ENCODE results near the gene ALDH2. TPM values are rescaled to one million over a fixed set of nuclear protein-coding genes. Genes with fewer than 3 reads are reported as not detected.
A peak's percentile ranks its signal among the peaks of the same experiment; 100 is the strongest.
"Not testable (repeated sequence)": the region's sequence is repeated elsewhere in the genome, so short reads cannot be mapped to it uniquely, and the experiment has no call there.

Gene ALDH2
- total RNA-seq, result 11.9 and 17.1 TPM in 2 replicates

DNA sequence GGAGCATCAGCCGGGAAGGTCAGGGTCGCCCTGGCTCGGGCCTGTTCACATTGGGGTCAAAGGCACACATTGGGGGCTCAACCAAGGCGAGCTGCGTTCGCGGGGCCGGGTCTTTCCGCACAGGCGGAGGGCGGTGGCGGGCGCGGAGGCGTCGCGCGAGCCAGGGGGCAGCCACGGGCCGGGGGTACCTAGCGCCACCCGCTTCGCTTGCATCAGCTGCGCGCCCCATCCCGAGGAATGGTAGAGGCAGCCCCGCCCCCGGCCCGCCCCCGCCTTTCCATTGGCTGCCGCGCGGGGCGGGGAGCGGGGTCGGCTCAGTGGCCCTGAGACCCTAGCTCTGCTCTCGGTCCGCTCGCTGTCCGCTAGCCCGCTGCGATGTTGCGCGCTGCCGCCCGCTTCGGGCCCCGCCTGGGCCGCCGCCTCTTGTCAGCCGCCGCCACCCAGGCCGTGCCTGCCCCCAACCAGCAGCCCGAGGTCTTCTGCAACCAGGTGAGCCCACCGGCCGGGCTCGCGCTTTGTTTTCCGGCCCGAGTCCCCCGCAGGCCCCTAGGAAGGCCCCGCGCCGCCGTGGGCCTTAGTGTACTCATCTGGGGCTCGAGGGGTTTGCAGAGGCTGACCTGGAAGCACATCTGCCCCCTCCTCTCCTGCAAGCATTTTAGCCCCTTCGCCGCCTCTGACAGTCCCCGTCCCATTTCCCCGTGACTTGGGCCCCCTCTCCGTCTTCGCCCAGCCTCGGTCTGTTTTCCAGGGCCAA, at the start of gene ALDH2:
Gene ALDH2 (plus strand): TSS at position 326 of the 754 bp plus-strand sequence. CDS start 50 bp downstream, at position 376.
- no peak within 1 kb of the TSS for H3K27ac ChIP-seq (ENCODE audit: low read depth, low read length)
- DNase-seq (ENCODE audit: insufficient read length, low spot score, missing footprints), result peak; percentile 95
- no peak for TF ChIP-seq CTCF (IDR thresholded peaks at IDR 0.05; ENCODE audit: extremely low read depth, low read depth, low read length)
- H3K79me2 ChIP-seq (ENCODE audit: insufficient read depth, low read length), result no peaks in the 10 kb centered on the region
- peaks cover 13% of the 10 kb centered on the region for H3K4me1 ChIP-seq (ENCODE audit: insufficient read depth, low read length)
- peaks cover 3% of the 10 kb centered on the region for H3K27me3 ChIP-seq (ENCODE audit: insufficient read depth, low read length)
- no peaks in the 10 kb centered on the region for H3K9me3 ChIP-seq (ENCODE audit: low read depth, low read length)
- peak within 1 kb of the TSS; percentile 78 for H3K4me3 ChIP-seq (ENCODE audit: insufficient read depth, low read length)
- H3K36me3 ChIP-seq (ENCODE audit: insufficient read depth, low read length), result no peaks in the 10 kb centered on the region
- H3K4me2 ChIP-seq (ENCODE audit: insufficient read depth, low read length), result peak within 1 kb of the TSS; percentile 95
- H4K20me1 ChIP-seq (ENCODE audit: insufficient read depth, low read length), result peaks cover 2% of the 10 kb centered on the region
- H2AFZ ChIP-seq (ENCODE audit: low read length), result peak within 1 kb of the TSS; percentile 93

DNA sequence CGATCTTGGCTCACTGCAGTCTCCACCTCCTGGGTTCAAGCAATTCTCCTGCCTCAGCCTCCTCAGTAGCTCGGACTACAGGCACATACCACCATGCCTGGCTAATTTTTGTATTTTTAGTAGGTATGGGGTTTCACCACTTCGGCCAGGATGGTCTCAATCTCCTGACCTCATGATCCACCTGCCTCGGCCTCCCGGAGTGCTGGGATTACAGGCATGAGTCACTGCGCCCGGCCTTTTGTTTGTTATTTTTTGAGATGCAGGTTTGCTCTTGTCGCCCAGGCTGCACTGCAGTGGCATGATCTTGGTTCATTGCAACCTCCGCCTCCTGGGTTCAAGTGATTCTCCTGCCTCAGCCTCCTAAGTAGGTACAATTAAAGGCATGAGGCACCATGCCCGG, 47.4 kb upstream of the ALDH2 start:
- peaks cover 27% of the 10 kb centered on the region for H3K36me3 ChIP-seq (ENCODE audit: insufficient read depth, low read length)
- not testable (repeated sequence) for H3K9me3 ChIP-seq (ENCODE audit: low read depth, low read length); H3K27ac ChIP-seq (ENCODE audit: low read depth, low read length); H3K79me2 ChIP-seq (ENCODE audit: insufficient read depth, low read length); H4K20me1 ChIP-seq (ENCODE audit: insufficient read depth, low read length); H3K4me2 ChIP-seq (ENCODE audit: insufficient read depth, low read length); H3K4me1 ChIP-seq (ENCODE audit: insufficient read depth, low read length); H2AFZ ChIP-seq (ENCODE audit: low read length); H3K4me3 ChIP-seq (ENCODE audit: insufficient read depth, low read length); H3K27me3 ChIP-seq (ENCODE audit: insufficient read depth, low read length); DNase-seq (ENCODE audit: insufficient read length, low spot score, missing footprints)

- Histone ChIP-seq H3K4me1 (ENCODE audit: insufficient read depth, low read length) (no peaks in the 10 kb centered on the region), H4K20me1 (ENCODE audit: insufficient read depth, low read length) (no peaks in the 10 kb centered on the region), H3K4me2 (ENCODE audit: insufficient read depth, low read length) (no peak overlapping the region), H3K9me3 (ENCODE audit: low read depth, low read length) (no peaks in the 10 kb centered on the region), H3K27me3 (ENCODE audit: insufficient read depth, low read length) (no peaks in the 10 kb centered on the region), H3K27ac (ENCODE audit: low read depth, low read length) (no peak overlapping the region), H3K4me3 (ENCODE audit: insufficient read depth, low read length) (no peak overlapping the region), H3K36me3 (ENCODE audit: insufficient read depth, low read length) (peaks cover 26% of the 10 kb centered on the region), H3K79me2 (ENCODE audit: insufficient read depth, low read length) (no peaks in the 10 kb centered on the region), H2AFZ (ENCODE audit: low read length) (no peak overlapping the region)
- no peak for TF ChIP-seq CTCF (IDR thresholded peaks at IDR 0.05; ENCODE audit: extremely low read depth, low read depth, low read length)
- DNase-seq (ENCODE audit: insufficient read length, low spot score, missing footprints), result no peak
Observed at GRCh38 chr12:111720457-111720856, 46.3 kb upstream of the ALDH2 start.

- H3K4me3 ChIP-seq (ENCODE audit: insufficient read depth, low read length); H3K9me3 ChIP-seq (ENCODE audit: low read depth, low read length); H3K27ac ChIP-seq (ENCODE audit: low read depth, low read length); H3K27me3 ChIP-seq (ENCODE audit: insufficient read depth, low read length); H2AFZ ChIP-seq (ENCODE audit: low read length); H4K20me1 ChIP-seq (ENCODE audit: insufficient read depth, low read length); H3K79me2 ChIP-seq (ENCODE audit: insufficient read depth, low read length); H3K4me2 ChIP-seq (ENCODE audit: insufficient read depth, low read length); H3K4me1 ChIP-seq (ENCODE audit: insufficient read depth, low read length); H3K36me3 ChIP-seq (ENCODE audit: insufficient read depth, low read length); DNase-seq (ENCODE audit: insufficient read length, low spot score, missing footprints): not testable (repeated sequence)
Observed at GRCh38 chr12:111723646-111724360, 42.9 kb upstream of the ALDH2 start.

GRCh38 chr12:111728795-111729194, 37.9 kb upstream of the ALDH2 start:
- DNase-seq (ENCODE audit: insufficient read length, low spot score, missing footprints), result no peak

More at GRCh38 chr12:111728795-111729194, 37.9 kb upstream of the ALDH2 start:
- H3K4me3 ChIP-seq (ENCODE audit: insufficient read depth, low read length), result no peak overlapping the region
- H4K20me1 ChIP-seq (ENCODE audit: insufficient read depth, low read length), result no peaks in the 10 kb centered on the region
- no peaks in the 10 kb centered on the region for H3K9me3 ChIP-seq (ENCODE audit: low read depth, low read length)
- no peaks in the 10 kb centered on the region for H3K79me2 ChIP-seq (ENCODE audit: insufficient read depth, low read length)
- no peak overlapping the region for H3K4me2 ChIP-seq (ENCODE audit: insufficient read depth, low read length)
- no peaks in the 10 kb centered on the region for H3K4me1 ChIP-seq (ENCODE audit: insufficient read depth, low read length)
- H2AFZ ChIP-seq (ENCODE audit: low read length), result no peak overlapping the region
- no peaks in the 10 kb centered on the region for H3K27me3 ChIP-seq (ENCODE audit: insufficient read depth, low read length)
- TF ChIP-seq CTCF (IDR thresholded peaks at IDR 0.05; ENCODE audit: extremely low read depth, low read depth, low read length), result no peak
- H3K36me3 ChIP-seq (ENCODE audit: insufficient read depth, low read length), result peaks cover 13% of the 10 kb centered on the region
- no peak overlapping the region for H3K27ac ChIP-seq (ENCODE audit: low read depth, low read length)

Measured in osteoblast (primary cell).